HG02798 (cell line): ENCODE data around the gene KRTAP29-1.

Source experiments
- ATAC-seq: cut with Tn5 transposase; IDR thresholded peaks from one replicate; pipeline ENCODE4 v1.9.1; 2021; ENCODE audit warnings: mild to moderate bottlenecking; ENCODE audit not compliant: unreplicated experiment, poor library complexity

Gene KRTAP29-1

DNA sequence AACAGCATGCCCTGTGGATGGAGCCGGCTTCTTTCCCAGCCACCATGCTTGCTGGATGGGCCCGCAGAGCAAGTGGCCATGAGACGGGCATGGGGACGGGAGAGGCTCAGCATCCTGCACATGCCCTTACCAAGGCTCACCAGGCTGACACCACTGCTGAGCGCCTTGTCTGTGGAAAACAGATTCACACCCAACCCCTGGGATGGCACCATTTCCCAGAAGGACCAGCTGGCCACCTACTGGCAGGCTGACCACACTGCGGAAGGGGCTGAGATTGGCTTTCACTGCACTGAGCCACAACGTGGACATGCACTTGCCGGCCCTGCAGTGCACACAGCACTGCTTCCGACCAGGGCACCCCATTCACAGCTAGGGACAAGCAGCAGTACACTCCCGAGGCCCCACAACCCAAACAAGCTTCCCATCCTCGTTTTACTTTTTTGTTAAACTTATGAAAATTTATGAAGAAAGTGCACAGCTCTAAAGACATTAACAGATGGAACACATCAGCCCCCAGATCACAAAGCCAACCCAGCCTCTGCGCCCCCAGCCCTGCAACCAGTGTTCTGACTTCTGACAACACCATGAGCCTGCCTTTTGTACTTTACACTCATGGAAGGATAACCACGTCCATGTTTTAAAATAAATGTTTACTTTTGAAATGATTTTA is 26.8 kb upstream of the KRTAP29-1 start:
- no peak for ATAC-seq

DNA sequence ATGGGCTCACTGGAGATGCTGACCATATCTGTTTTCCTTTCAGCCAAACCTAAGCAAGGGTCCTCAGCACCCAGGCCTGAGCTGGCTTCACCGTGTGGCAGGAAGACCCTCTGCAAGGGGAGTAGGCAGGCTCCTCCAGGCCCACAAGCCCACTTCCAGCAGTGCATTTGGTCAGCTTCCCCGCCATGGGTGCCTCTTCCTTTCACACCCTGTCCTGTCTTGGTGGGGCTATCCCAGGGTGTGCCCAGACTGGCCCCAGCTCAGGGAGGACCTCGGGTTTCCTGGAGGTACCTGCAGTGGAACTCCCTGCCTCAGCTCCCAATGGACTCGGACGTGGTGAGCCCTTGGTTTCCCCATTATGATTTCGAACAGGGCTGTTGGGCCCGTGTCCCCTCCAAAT is 25.6 kb upstream of the KRTAP29-1 start:
- no peak for ATAC-seq

DNA sequence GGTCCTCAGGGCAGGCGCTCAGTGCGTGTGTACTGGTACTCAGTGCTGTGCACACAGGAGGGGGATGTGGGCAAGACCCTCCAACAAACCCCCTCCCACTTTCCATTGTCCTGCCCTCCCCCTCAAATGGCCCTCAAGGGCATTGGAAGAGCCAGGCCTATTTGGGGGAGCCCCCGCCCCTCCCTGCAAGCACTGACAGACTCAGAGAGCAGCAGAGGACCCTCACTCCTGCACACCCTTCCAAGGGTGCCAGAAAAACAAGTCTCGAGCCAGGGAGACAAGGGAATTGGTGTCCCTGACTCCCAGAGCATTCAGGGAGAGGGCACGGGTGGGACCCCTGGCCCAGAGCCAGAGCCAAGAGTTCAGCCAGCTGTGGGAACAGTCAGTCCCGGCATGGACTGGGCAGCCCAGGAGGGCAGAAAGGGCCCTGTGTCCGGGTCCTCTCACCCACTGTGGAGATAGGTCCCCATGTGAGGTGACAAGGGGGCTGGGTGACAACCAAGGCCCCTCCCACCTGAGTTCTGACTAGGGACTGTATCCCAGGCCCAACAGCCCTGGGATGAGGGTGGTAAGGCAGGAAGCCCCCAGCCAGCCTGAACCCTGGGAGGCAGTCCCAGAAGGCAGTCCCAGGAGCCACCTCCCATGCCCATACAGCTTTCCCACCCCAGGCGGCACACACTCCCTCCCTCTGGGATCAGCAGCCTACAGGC is 24.9 kb upstream of the KRTAP29-1 start:
- ATAC-seq = no peak

DNA sequence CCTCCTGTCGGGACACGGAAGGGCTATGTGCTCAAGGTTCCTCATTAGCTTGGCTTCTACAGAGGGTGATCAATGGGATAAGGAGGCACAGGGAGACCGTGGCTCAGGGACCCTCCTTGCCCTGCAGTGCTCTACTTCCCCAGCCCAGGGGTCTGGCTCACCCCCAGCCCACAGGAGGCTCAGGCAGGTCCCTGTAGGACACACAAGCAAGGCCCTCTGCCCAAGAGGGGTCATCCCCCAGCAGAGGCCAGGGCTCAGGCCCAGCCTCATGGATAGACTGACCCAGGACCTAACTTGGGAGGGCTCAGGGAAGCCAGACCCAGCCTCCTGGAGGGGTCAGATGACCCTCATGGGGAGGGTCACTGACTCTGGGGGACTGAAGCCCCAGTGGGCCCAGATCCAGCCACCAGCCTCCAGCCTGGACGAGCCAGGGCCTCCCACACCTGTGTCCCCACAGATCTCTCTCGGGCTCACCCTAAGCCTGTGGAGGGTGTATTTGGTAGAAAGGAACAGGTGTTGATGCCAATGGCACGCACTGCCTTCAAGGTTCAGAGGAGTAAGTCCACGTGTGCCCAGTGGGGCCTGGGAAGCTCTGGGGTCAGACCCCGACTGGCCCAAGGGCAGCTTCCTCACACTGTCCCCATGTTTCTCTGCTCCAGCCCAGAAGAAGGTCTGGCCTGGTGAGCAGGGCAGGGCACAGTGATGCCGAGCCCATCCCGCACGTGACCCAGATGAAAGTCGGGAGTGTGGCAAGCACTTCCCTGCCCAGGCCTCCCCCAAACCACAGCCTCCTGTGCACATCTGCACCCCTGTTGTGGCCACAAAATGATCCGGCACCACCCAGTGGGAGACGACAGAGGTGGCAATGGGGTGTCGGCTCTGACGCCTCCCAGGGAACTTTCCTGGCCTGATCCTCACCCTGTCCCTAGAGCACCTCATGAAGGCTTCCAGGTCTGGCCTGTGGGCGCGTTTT is 23.8 kb upstream of the KRTAP29-1 start:
- ATAC-seq = no peak

DNA sequence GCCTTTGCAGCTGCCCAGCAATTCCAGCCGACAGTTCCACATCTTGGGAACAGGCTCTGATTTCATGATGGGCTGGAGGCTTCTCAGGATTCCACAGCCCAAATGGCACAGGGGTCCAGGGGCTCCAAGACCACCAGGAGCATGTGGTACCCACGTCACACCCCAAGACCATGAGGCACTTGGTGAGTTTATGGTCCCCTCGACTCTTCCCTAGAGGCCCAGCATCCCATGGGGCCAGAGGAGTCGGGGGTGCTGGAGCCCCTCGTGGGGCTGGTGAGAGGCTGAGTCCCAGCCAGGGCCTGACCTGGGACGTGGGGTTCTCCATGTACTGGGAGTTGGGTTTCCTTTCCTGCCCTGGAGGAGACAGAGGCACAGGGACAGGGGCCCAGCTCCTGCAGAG is 23.0 kb upstream of the KRTAP29-1 start:
- ATAC-seq = no peak

DNA sequence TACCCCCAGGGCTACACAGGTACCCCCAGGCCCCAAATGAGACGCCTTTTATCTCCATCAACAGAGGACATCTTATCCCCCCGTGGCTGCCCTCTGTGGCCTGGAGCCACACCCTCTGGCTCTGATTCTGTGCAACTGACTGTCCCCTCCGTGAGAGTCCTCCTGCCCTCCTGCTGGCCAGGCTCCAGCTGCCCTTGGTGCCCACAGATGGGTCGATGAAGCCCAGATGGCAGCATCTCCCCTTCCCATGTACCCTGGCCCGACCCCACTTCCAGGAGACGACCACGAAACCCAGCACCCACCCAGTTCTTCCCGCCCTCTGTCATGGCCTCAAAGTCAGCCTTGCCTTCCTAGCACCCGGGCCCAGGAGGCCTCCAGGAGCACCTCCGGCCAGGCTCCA is 22.5 kb upstream of the KRTAP29-1 start:
- ATAC-seq = no peak

DNA sequence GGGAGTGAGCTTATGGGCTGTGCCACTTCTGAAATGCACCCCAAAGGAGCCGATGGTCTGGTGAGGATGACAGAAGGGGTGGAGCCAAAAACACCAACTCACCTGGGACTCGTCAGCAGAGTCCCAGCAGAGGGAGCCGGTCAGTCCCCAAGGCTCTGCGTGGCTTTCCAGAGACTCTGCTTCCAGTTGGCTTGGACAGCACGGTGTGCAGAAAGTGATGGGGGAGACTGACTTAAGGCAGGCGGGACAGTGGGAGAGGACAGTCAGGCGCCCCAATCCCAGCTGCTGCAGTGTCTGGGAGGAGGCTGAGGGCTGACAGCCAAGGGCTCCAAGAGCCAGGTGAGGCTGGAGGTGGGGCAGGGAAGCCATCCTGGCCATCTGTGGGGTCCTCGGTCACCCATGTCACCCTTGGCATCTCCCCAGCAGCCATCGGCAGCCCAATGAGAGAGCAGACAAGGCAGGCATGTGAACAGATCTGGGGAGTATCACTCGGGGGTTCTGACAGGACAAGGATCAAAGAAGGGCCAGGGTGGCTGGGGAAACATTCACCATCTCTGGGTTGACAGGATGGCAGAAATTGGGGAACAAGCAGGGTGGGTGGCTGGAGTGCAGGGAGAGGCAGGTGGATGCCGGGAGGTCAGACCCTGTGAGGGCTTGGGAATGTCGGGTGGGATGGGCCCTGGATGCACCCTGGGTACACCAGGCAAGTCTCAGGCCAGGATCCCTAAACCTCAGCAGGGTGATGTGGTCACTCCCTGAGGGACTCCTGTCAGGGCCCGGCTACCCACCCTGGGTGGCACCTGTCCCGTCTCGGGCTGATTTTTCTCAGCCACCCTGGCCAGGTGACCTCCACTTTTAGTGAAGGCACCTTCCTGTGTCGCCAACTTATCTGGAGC is 21.8 kb upstream of the KRTAP29-1 start:
- no peak for ATAC-seq

DNA sequence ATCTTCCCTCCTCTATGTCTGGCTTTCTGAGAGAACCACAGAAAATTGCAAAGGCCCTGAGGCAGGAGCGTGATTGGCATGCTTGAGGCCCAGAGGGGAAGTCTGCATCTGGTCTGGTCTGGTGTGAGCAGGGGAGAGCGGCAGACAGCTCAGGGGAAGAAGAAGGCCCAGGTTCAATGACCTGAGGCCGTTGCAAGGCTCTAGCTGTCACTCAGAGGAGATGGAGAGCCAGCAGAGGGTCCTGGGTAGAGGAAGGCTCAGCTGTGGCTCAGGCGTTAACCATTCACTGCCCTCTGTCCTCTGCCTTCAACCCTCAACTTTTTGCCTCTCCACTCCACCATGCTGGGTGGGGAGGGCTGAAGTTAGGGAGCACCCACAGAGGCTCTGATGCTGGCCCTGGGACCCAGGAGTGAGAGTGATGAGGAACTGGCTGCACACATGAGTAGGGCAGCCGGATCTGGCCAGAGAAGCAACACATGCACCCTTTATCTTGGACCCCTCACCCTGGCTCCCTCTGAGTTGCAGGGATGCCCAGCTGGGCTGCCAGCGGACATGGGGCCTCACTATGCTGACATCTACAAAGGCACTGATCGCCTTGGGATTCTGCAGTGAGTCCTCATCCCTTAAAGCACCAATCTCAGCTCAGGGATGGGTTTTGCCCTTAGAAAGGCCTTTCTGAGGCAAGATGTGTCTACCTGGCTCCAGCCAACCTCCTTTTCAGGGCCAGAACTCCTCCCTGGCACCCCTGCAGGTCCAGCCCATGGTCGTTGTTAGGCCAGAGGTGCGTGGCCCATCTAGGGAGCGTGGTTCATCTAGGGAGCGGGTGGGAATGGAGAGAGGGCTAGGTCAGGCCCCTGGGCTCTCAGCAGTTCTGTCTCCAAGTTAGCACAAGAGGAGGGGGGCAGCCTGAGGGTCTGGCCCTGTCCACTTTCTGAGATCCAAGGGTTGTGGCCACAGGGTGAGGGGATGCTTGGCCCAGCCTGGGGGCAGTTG is 20.5 kb upstream of the KRTAP29-1 start:
- ATAC-seq = no peak

DNA sequence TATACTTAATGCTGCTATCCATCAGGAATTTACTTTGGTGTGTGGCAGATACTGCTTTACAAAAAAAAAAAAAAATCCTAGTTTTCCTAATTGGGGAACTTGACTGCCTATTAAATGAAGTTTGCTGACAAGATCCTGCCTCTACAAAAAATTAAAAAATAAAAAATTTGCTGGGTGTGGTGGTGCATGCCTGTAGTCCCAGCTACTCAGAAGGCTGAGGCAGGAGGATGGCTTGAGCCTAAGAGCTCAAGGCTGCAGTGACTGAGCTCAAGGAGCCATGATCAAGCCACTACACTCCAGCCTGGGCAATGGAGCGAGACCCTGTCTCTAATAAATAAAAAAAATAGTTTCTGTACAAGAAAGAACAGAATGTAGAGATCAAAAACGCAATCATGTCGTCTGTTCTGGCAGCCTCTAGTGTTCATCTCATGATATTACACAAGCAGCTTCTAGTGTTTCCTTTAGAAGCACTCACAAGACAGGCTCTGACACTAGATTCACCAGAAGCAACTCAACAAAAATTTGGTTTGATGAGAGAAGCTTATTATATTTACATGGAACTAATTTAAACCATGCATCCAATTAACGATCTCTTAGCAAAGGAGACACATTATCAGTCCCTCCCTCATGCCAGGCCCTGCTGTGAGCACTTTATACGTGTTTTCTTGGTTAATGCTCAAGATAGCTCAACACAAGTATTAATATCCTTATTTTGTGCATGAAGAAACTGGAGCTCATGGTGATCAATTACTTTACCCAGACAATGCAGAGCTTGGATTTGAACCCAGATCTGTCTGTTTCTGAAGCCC is 19.6 kb upstream of the KRTAP29-1 start:
- no peak for ATAC-seq

DNA sequence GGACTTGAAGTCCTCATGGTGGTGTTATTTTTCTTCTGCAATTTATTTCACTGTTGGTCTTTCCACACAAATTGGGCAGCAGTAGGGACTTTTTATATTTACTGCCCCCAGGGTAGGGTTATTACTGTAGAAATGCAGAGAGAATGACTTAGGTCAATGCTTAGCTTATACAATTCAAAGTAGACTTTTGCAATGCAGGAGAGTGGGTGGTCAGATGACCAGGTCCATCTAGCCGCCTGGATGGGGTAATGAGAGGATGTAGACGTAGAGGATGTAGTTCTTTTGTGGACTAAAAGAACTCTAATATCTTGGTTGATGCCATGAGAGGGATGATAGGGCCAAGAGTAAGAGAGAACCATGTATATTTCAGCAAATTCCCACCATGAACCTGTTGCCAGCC is 15.6 kb upstream of the KRTAP29-1 start:
- no peak for ATAC-seq

DNA sequence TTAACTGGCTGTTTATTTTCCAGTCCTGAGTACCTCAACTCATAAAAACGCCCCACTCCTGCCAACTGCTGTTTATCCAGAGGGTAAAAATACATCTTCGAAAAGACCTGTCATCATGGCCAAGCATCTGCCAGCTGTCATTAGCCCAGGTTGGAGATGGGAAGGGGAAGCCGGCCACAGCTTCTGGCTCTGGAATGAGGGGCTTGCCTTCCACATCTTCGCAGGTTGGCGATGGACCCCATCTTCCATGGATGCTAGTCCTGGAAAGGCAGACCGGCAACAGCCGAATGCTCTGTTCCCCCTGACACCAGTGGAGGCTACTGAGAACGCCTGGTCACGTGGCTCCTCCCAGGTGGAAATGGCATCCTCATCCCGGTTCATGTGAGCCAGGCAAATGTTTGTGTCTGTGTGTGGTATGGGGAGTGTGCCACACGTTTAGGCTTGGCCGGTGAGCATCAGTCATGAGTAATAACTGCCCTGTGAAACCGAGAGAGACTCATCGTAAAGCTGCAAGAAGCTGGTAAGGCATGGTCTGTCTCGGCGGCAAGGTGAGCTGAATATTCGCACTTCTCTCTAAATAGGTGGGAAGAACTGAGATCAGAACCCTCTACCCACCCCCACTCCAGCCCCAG is 13.3 kb upstream of the KRTAP29-1 start:
- ATAC-seq = no peak

DNA sequence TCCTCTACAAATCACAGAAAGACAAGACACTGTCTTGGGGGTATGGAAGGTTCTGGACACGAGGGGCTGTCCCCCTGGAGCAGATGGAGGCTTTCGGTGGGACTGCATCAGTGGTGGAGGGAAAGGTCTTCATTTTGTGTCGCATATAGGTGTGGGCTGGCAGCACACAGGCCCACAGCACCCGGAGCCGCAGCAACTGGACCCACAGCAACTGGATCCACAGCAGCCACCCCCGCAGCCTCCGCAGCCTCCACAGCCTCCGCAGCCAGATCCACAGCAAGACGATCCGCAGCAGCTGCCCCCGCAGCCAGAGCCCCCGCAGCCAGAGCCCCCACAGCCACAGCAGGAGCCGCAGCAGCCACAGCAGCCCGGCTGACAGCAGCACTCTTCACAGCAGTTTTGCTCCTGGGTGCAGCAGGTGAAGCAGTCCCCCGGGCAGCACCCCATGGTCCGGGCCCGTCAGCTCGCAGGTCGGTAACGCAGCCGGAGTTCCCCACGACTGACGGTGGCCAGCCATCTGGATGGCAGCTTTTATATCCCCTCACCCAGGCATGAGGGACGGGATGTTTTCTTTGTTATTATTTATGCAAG is 12.6 kb upstream of the KRTAP29-1 start, which contains the start of gene KRTAP17-1:
TSS of gene KRTAP17-1 (minus strand) at position 507 of the 591 bp plus-strand sequence. CDS start at position 447, 60 bp downstream.
- ATAC-seq = no peak

DNA sequence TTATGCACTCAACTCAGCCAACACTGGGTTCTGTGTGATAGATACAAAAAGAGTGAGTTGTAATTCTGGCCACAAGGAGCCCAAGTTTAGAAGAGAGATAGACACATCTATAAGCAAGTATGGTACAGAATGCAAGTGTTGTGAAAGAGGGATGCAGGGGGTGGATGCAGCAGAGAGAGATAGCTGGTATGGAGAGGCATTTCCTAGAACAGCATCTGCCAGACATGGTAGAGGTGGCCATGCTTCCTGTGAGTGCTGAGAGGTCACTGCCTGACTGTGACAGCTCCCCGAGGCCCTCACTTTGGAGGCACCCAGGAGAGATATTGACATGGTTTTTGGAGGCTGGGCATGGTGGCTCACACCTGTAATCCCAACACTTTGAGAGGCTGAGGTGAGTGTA is 8.5 kb upstream of the KRTAP29-1 start:
- no peak for ATAC-seq

DNA sequence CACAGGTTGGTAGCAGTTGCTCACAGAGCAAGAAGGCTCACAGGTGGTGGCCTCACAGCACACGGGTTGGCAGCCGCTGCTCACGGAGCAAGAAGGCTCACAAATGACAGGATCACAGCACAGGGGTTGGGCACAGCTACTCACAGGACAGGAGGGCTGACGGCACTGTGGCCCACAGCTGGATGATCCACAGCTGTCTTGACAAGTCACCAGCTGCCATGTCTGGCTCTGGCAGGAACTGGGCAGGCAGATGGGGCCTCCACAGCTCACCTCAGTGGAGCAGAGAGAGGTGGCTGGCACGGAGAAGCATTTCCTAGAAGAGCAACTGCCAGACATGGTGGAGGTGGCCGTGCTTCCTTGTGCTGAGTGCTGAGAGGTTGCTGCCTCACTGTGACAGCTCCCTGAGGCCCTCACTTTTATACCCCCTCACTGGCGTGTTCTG is 6.3 kb upstream of the KRTAP29-1 start, which contains the start of gene KRTAP16-1:
TSS of gene KRTAP16-1 (minus strand) at position 392 of the 442 bp plus-strand sequence. CDS start at position 336, 56 bp downstream.
- no peak for ATAC-seq

DNA sequence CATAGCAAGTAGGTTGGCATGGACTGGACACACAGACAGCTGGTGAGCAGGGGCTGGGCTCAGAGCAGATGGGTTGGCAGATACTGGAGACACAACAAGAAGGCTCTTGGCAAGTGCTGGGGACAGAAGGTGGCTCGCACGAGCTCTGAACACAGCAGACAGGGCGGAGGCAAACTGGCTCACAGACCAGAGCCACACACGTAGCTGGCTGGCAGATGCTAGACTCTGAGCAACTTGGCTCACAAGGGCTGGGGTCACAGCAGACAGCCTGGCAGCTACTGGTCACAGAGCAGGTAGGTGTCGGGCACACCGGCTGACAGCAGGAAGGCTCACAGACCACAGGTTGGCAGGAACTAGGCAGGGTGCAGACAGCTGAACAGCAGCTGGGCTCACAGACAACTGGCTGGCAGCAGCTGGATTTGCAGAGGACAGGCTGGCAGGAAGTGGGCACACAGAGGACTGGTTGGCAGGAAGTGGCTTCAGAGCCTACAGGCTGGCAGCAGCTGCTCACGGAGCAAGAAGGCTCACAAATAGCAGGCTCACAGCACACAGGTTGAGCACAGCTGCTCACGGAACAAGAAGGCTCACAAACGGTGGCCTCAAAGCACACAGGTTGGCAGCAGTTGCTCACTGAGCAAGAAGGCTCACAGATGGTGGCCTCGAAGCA is 5.7 kb upstream of the KRTAP29-1 start:
- no peak for ATAC-seq

DNA sequence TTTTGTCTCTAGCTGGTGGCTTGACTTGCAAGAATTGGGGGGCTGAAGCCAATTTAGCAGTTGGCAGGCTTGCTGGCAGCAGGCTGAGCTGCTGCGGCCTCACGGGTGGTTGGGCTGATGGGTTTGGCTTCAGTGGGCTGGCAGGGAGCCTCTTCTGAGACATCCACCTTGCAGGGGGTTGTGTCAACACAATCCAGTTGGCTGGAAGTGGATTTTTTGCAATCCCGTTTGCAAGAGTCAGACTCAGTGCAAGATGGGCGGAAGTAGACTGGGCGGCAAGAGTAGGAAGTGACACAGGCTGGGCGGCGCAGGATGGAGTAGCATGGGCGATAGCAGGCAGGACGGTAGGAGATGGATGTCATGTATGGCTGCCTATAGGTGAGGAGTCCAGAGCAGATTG is 5.0 kb upstream of the KRTAP29-1 start:
- no peak for ATAC-seq
